Endothelial cell of umbilical vein (primary cell): ENCODE results near the gene FSTL4. TPM values are rescaled to one million over a fixed set of nuclear protein-coding genes. Genes with fewer than 3 reads are reported as not detected.

ENCODE experiments used
- BruUV-seq: library from RNA; stranded (reverse); fragments of 400-500 nt; replicated peaks from 2 replicates; lab custom pipeline; 2021; lab: Mats Ljungman, UMichigan
- CTCF ChIA-PET: fragments of 300-600, 350-600 bp; sonication (Branson Sonifier 250); formaldehyde crosslinking; loops from one replicate; lab custom pipeline; 2021; ENCODE audit warnings: antibody characterized with exemption, inconsistent platforms; lab: Charles Lee
- POLR2A ChIA-PET: fragments of 300-600, 350-600 bp; sonication (Branson Sonifier 250); formaldehyde crosslinking; loops from one replicate; lab custom pipeline; 2021; ENCODE audit warnings: antibody characterized with exemption, inconsistent platforms; lab: Charles Lee
- DNase-seq: peaks from one replicate; pipeline ENCODE4 v3.0.0-alpha.2; 2011; ENCODE audit warnings: low read depth, low spot score
- FAIRE-seq: peaks from 2 replicates; lab custom pipeline; 2011; peaks lifted over from hg19 to GRCh38; lab: Jason Lieb, UNC
- H2AFZ ChIP-seq: 2 replicates; pipeline ENCODE4 v1.6.0; 2012; ENCODE audit warnings: low read depth, low read length, control low read depth, inconsistent platforms
- H3K27ac ChIP-seq: 2 replicates; pipeline ENCODE4 v1.5.1; 2011; ENCODE audit warnings: low read depth, mild to moderate bottlenecking, control low read depth, low read length, moderate library complexity; ENCODE audit not compliant: insufficient read depth
- H3K27me3 ChIP-seq, 2 experiments: 2 replicates each; pipeline versions ENCODE4 v1.6.0 to v1.6.1; 2011; ENCODE audit warnings: low read length in 2 of 2, mixed read lengths in 1 of 2; ENCODE audit not compliant: control insufficient read depth in 2 of 2, insufficient read depth in 2 of 2
- H3K36me3 ChIP-seq, 2 experiments: 2 replicates in 1 of 2; 3 replicates in 1 of 2; pipeline ENCODE4 v1.5.1; 2011; ENCODE audit warnings: low read length in 2 of 2, mild to moderate bottlenecking in 1 of 2, moderate library complexity in 1 of 2; ENCODE audit not compliant: control insufficient read depth in 2 of 2, insufficient read depth in 2 of 2; ENCODE audit errors: extremely low read depth in 1 of 2
- H3K4me1 ChIP-seq: 3 replicates; pipeline ENCODE4 v1.5.1; 2011; ENCODE audit warnings: mild to moderate bottlenecking, low read length; ENCODE audit not compliant: control insufficient read depth, insufficient read depth; ENCODE audit errors: extremely low read depth
- H3K4me2 ChIP-seq: 2 replicates; pipeline ENCODE4 v1.6.1; 2011; ENCODE audit warnings: low read length, control low read depth, mixed read lengths; ENCODE audit not compliant: insufficient read depth
- H3K4me3 ChIP-seq, 3 experiments: fragments of 200-600 bp in 1 of 3; sonication (generic), shearing (Covaris generic) in 1 of 3; replicated peaks in 1 of 3; 2 replicates each; pipeline ENCODE4 v1.5.1; 2011 to 2016; ENCODE audit warnings: control low read depth in 3 of 3, low read length in 3 of 3, mild to moderate bottlenecking in 2 of 3, inconsistent platforms in 1 of 3, low read depth in 1 of 3, moderate library complexity in 1 of 3; ENCODE audit not compliant: insufficient read depth in 1 of 3
- H3K79me2 ChIP-seq: 2 replicates; pipeline ENCODE4 v1.6.0; 2012; ENCODE audit warnings: low read length, inconsistent platforms; ENCODE audit not compliant: control insufficient read depth, insufficient read depth
- H3K9ac ChIP-seq: replicated peaks from 2 replicates; pipeline ENCODE3; 2011; ENCODE audit warnings: low read length, control low read depth; ENCODE audit not compliant: insufficient read depth; ENCODE audit errors: extremely low read depth
- H3K9me1 ChIP-seq: replicated peaks from 3 replicates; pipeline ENCODE4 v1.6.0; 2011; ENCODE audit warnings: mild to moderate bottlenecking, low read length; ENCODE audit not compliant: control insufficient read depth, insufficient read depth; ENCODE audit errors: extremely low read depth
- H3K9me3 ChIP-seq: replicated peaks from 2 replicates; pipeline ENCODE4 v1.5.1; 2012; ENCODE audit warnings: low read length, inconsistent platforms; ENCODE audit not compliant: control insufficient read depth, insufficient read depth
- H4K20me1 ChIP-seq: replicated peaks from 2 replicates; pipeline ENCODE3; 2011; ENCODE audit warnings: mild to moderate bottlenecking, low read length; ENCODE audit not compliant: control insufficient read depth, insufficient read depth; ENCODE audit errors: extremely low read depth
- CTCF ChIP-seq, 2 donors: IDR thresholded peaks; 1 replicate in 1 of 2; 2 replicates in 1 of 2; pipeline ENCODE4 v1.5.1; 2011; ENCODE audit warnings: low read length in 2 of 2, mild to moderate bottlenecking in 2 of 2, moderate library complexity in 2 of 2, control low read depth in 1 of 2, inconsistent platforms in 1 of 2, low read depth in 1 of 2; ENCODE audit not compliant: insufficient read depth in 1 of 2; ENCODE audit errors: extremely low read depth in 1 of 2
- EZH2 ChIP-seq: IDR thresholded peaks from 2 replicates; pipeline ENCODE4 v1.6.1; 2012; ENCODE audit warnings: borderline replicate concordance, low read depth, mild to moderate bottlenecking, moderate library complexity, low read length, inconsistent platforms; ENCODE audit not compliant: severe bottlenecking
- FOS ChIP-seq: IDR thresholded peaks from 2 replicates; pipeline ENCODE4 v1.6.1; 2011; ENCODE audit warnings: mild to moderate bottlenecking, low read length, moderate library complexity, borderline replicate concordance; ENCODE audit not compliant: insufficient read depth
- GATA2 ChIP-seq: IDR thresholded peaks from 2 replicates; pipeline ENCODE4 v1.7.0; 2011; ENCODE audit warnings: low read depth, mild to moderate bottlenecking, moderate library complexity, mixed read lengths, low read length; ENCODE audit not compliant: insufficient read length, insufficient read depth
- JUN ChIP-seq: IDR thresholded peaks from 2 replicates; pipeline ENCODE4 v1.6.1; 2011; ENCODE audit warnings: borderline replicate concordance, low read depth; ENCODE audit not compliant: insufficient read length, insufficient read depth
- MAX ChIP-seq: IDR thresholded peaks from 2 replicates; pipeline ENCODE4 v1.6.1; 2011; ENCODE audit not compliant: insufficient read depth, insufficient read length
- MYC ChIP-seq: IDR thresholded peaks from one replicate; pipeline ENCODE4 v1.6.1; 2011; ENCODE audit warnings: mild to moderate bottlenecking, low read depth, low read length
- POLR2A ChIP-seq: IDR thresholded peaks from 2 replicates; pipeline ENCODE4 v1.6.1; 2012; ENCODE audit warnings: low read depth, mild to moderate bottlenecking, control low read depth, low read length
- POLR2AphosphoS5 ChIP-seq: IDR thresholded peaks from 2 replicates; pipeline ENCODE4 v1.6.1; 2012; ENCODE audit warnings: low read depth, mild to moderate bottlenecking, control low read depth, low read length, moderate library complexity; ENCODE audit not compliant: insufficient read depth
- dilution Hi-C: fragments of 300-500 bp; cut with MboI; formaldehyde crosslinking; loops from one replicate; pipeline ENCODE4 v1.15.0; 2019; ENCODE audit warnings: low sequenced_read_pairs; ENCODE audit not compliant: extremely low pct_ligation_motif_present
- intact Hi-C: fragments of 100-400 bp; cut with micrococcal nuclease; formaldehyde crosslinking; loops from one replicate; pipeline ENCODE4 v1.10.0; 2022
- polyA plus RNA-seq, 4 experiments: library from polyadenylated mRNA; depleted of rRNA in 3 of 4; stranded (reverse) in 3 of 4; unstranded in 1 of 4; fragments of >200 nt; gene quantifications; 2 replicates each; pipeline versions ENCODE4 v1.2.1 to v1.2.3, GENCODE V29; 2011 to 2012; ENCODE audit warnings: missing spikeins in 1 of 4
- total RNA-seq: library from RNA; stranded (reverse); gene quantifications from 2 replicates; pipeline ENCODE4 v1.2.3, GENCODE V29; 2021

The FSTL4 gene
- total and polyA plus RNA-seq, 2 donors (not counting 3 experiments of a cell fraction or from before 2014, with no cell fraction given) = 0.18 TPM; not detected in 1

- ChIA-PET POLR2A (no interaction called here), CTCF (interaction anchor here (3.2 kb wide), 1 partner anchor 15 kb away, joined by 14 read pairs; no protein-coding TSS in a partner anchor)
- Histone ChIP-seq H3K9me3 (no peaks in the 10 kb centered on the region), H3K4me2 (no peak overlapping the region), H3K36me3 (no peaks in the 10 kb centered on the region), H3K79me2 (no peaks in the 10 kb centered on the region), H3K4me3 (no peak overlapping the region), H3K9ac (no peak overlapping the region), H3K4me1 (no peaks in the 10 kb centered on the region), H4K20me1 (no peaks in the 10 kb centered on the region), H3K27ac (no peak overlapping the region), H2AFZ (no peak overlapping the region), H3K9me1 (no peaks in the 10 kb centered on the region), H3K27me3 (peaks cover 2 to 6% of the 10 kb centered on the region in 2 experiments)
- no peak for TF ChIP-seq POLR2A
- no peak for TF ChIP-seq GATA2
- no peak for TF ChIP-seq FOS
- no peak for TF ChIP-seq MYC
- TF ChIP-seq EZH2 = no peak
- TF ChIP-seq CTCF (IDR thresholded peaks at IDR 0.05; ENCODE audit: extremely low read depth in 1 of 2, insufficient read depth in 1 of 2, low read depth in 1 of 2, low read length in 2 of 2) = no peak
- TF ChIP-seq MAX = no peak
- no peak for TF ChIP-seq JUN
- TF ChIP-seq POLR2AphosphoS5 = no peak
- FAIRE-seq = no peak
- no peak for DNase-seq
- intact Hi-C loops = no loop called here
- no TSS peak for BruUV-seq
- dilution Hi-C loops = no loop called here
These were observed 349.7 kb downstream of the FSTL4 start for GRCh38 chr5:133262690-133263089.
